HG02642 (cell line): ENCODE data around the gene PPP2R2B.

Experiments used
- ATAC-seq: cut with Tn5 transposase; IDR thresholded peaks from one replicate; pipeline ENCODE4 v1.9.1; 2021; ENCODE audit warnings: mild to moderate bottlenecking; ENCODE audit not compliant: unreplicated experiment, poor library complexity

Gene PPP2R2B

GRCh38 chr5:146889169-146889568 is 10.6 kb upstream of the PPP2R2B start:
- ATAC-seq = no peak

DNA sequence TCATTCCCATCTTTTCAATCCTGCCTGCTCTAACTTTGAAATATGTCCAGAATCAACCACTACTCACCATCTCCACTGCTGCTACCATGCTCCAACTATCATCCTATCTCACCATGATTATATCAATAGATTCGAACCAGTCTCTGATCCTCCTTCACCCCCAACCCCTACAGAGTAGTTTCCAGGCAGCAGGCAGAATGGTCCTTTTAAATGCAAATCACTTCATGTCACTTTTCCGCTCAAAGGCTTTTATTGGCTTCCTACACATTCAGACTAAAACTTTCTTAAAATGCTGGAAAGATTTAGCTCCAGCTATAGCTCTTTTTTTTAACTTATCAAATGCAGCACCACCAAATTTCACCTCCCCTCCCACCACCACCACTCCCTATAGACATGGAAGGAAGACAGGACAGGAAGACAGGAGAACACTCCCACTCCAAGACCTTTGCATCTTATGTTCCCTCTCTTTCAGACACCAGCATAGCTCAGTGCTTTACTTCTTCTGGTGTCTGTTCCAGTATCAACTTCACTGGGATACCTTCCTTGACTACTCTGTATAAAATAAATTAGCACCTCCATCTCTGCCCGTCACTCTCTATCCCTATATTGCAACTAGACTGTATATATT is 9.9 kb upstream of the PPP2R2B start:
- ATAC-seq = no peak

DNA sequence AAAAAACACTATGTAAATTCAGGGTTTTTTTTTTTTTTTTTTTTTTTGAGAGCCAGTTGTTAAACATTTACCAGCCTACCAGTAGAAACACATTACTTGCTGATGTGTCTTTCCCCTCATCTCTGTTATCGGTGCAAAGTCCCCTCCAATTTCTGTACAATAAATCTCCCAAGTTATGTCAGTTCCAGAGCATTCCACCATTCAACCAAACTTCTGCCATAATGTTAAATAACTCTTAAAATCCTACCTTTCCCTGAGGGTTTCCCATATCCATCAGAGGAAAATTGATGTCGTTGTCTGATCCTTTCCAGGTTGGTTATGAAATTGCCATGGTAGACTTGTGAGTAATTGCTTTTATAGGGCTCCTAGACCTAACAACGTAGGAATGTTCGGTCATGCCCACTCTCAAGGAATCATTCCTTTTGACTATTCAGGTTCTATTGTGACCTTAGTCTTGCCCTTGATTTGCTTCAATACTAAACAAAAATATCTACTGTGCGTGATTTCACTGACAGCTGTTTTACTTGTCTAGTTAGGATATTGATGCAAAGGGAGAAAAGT is 5.6 kb upstream of the PPP2R2B start:
- ATAC-seq = no peak

GRCh38 chr5:146883511-146883910 is 5.0 kb upstream of the PPP2R2B start:
- no peak for ATAC-seq

DNA sequence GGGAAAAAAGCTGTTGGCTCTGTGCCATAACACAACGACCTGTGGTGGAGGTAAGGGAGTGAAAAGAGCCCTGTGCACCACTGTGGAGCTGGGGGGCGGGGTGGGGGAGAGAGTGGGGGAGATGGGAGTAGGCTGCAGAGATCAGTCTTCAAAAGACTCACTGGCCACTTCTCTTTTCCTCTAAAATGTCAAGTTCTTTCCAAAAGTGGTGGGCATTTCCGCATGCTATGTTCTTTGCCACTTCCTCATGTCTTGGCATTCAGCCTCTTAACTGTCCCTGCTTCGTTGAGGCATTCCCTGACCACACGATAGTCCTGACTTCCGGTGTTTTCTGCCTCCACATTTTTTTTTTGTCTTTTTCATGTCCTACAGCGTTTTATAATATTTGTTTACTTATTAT is 2.4 kb upstream of the PPP2R2B start:
- no peak for ATAC-seq

- ATAC-seq = peak; percentile 28
Measured at GRCh38 chr5:146877783-146878475, 628 bp downstream of the PPP2R2B start.

DNA sequence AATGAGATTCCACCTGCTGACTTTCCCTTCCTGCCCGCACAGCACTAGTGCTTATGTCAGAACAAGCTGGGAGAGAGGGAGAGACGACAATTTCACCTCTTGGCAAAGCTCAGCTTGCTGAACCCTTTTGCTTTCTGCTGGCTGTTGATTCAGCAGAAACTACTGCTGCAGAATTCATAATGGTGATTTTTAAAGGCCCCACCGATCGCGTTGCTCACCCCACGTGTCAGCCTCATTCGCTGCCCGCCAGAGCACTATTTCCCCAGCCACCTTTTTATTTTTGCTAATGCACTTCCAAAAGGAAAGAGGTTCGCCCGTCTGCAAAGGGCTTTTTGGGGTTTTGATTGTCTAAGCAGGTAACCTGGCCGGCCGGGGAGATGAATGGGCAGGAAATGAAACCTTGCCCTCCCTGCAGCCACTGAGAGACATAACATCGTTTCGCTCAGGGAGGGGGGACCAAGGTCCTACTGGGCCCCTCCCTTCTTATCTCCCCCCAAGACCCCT is 1.3 kb downstream of the PPP2R2B start:
- ATAC-seq = no peak

DNA sequence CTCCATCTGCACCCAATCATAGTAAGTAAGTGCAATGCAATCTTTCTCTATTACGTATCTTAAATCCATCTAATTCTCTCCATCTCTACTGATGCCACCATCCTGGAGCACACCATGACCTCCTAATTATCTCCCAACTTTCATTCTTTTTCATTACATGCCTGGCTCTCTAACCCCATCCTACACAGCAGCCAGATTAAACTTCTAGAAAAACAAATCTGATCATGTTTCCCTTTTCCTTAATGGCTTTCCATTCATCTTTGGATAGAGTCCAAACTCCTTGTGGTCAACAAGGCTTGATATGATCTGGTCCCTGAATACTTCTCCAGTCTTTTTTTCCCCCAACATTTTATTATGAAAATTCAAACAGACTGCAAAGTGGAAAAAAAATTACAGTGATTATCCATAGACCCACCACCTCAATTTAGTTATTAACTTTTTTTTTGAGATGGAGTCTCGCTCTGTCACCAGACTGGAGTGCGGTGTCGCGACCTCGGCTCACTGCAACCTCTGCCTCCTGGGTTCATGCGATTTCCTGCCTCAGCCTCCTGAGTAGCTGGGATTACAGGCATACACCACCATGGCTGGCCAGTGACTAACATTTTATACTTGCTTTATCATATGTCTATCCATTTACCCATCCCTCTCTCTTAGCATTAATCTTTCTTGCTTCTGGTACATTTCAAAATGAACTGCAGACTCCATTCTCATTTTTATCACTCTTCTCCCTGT is 5.2 kb downstream of the PPP2R2B start:
- ATAC-seq = no peak

- no peak for ATAC-seq
Measured at GRCh38 chr5:146872188-146872587, 6.4 kb downstream of the PPP2R2B start.

DNA sequence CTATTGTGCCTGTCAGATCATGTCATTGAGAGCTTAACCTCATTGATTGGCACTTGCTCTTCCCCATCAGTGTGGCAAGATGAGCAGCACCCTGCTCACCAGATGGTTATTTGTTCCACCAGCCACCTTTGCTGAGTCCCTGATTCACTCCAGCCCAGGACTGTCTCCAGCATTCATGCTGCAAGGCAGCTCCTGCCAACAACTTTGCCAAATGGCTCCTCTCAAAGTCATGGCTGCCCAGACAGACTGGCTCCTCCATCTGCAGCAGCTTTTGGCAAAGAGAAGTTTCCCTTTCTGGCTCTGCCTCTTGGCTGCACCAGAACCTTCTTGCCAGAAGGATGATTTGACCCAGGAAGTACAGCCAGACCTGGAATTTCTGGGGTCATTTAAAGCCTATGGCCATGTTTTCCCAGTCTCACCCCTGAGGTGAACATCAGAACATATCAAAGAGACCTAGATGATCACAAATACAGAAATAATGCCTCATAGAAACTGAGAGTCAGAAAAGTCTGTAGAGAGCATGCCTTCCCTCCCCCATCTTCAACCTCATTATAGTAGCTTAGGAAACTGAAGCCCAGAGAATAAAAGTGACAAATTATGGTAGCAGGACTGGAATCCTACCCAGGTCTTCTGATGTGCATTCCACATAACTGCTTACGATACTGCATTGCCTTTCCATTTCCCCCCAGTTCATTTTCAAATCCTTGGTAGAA is 10.4 kb downstream of the PPP2R2B start:
- no peak for ATAC-seq

DNA sequence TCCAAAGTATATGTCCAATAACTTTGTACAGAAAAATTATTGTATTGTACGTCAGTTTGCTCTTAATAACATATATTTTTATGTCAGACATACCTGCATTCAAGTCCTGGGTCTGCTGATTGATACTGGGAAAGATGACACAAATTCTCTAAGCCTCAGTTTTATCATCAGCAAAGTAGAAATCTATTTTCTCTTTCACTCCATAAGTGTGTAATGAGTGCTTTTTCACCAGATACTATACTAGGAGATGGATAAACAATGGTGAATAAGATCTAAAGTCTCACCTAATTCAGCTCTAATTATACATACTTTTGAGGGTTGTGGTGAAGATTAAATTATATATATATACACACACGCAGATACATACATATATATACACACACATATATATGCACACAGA is 12.3 kb downstream of the PPP2R2B start:
- ATAC-seq = no peak

DNA sequence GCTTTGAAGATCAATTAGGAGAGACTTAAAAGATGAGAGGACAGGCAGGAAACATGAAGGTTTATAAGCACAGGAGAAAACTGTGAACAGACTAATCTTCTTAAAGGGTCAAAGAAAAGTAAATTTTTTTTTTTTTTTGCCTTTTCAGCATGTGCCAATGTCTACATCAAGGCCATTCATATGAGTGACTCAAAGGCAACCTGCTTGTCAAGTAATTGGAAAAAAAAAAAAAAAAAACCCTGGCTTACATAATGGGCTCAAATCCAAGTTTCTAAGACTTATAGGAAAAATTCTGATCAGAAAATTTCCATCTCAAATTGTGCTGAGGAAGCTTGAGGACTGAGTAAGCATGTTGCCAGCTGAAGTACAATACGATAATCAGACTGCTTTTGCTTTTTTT is 15.9 kb downstream of the PPP2R2B start:
- no peak for ATAC-seq

- no peak for ATAC-seq
Measured at GRCh38 chr5:146860213-146860893, 18.2 kb downstream of the PPP2R2B start.

GRCh38 chr5:146852089-146852488 is 26.5 kb downstream of the PPP2R2B start:
- no peak for ATAC-seq

GRCh38 chr5:146851133-146851532 is 27.4 kb downstream of the PPP2R2B start:
- no peak for ATAC-seq

DNA sequence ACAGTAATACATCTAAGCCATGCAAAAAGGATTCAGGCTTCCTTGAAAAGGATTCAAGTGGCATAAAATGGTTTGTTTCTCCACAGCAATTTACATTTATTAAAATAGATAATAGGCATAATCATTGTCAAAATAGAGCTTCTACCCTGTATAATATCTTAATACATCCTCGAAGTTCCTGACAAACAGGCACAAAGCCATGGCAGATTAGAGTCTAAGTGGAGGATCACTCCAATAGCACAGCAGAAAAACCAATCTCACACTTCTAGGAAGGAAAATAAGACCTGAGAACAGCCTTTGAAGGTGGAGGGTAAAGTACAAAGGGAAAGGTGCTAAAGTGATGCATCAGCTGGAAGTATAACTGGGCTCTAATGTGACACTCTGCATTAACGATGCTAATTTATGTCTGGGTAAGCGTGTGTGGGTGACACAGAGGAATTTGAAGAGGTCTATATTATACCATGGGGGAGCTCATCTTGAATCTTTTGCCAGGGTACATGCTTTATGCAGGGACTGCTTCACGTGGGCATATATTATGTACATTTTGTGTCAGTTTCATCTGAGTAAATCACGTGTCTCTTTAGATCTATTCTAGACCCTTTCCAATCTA is 28.8 kb downstream of the PPP2R2B start:
- no peak for ATAC-seq

DNA sequence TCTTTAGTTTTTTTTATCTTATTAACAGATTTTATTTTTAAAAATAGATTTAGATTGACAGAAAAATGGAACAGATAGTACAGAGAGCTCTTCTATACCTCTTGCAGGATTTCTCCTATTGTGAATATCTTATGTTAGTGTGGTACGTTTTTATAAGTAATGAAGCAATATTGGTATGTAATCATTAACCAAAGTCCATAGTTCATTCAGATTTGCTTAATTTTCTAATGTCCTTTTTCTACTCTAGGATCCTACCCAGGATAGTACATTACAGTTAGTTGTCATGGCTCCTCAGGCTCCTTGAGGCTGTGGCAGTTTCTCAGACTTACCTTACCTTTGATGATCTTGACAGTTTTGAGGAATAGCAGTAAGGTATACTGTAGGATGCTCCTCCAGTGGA is 30.4 kb downstream of the PPP2R2B start:
- ATAC-seq = no peak

- no peak for ATAC-seq
Measured at GRCh38 chr5:146840016-146840415, 38.5 kb downstream of the PPP2R2B start.

- ATAC-seq = no peak
Measured at GRCh38 chr5:146836226-146836842, 42.2 kb downstream of the PPP2R2B start.
